ENCODE results near the gene HDAC9. TPM values are rescaled to one million over a fixed set of nuclear protein-coding genes. Genes with fewer than 3 reads are reported as not detected.

HDAC9 gene
- total RNA-seq, 1 experiment from 2014 or later = 4.3 TPM

DNA sequence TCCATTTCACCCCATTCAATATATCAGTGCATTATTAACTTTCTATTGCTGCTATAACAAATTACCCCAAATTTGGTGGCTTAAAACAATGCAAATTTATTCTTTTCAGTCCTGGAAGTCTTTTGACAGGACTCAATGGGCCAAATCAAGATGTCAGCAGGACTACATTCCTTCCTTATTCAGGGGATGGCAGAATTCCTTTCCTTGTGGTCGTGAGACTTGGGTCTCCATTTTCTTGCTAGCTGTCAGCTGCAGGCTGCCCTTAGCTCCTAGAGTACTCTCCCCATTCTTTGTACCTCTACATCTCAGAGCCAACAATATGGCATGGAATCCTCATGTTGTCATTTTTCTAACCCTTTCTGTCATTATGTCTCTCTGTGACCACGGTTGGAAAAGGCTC lies 310.6 kb downstream of the HDAC9 start:
- ChIA-PET RAD21 (ENCODE audit: low non-redundant PET in 1 of 2, low total read pairs in 2 of 2, uncharacterized antibody in 2 of 2, unreplicated experiment in 2 of 2) (no interaction called here), CTCF (no interaction called here), POLR2A (no interaction called here)
- DNase-seq (ENCODE audit: low read depth, low spot score) (no peak), ATAC-seq (no peak)
- no peaks in the 10 kb centered on the region for H3K9me3 ChIP-seq (ENCODE audit: control insufficient read depth in 1 of 2, insufficient read depth in 1 of 2, low read depth in 1 of 2, low read length in 2 of 2)
- no peaks in the 10 kb centered on the region for H3K9me2 ChIP-seq (ENCODE audit: insufficient read depth)
- H2AFZ ChIP-seq (ENCODE audit: low read depth, low read length, poor library complexity, severe bottlenecking) = no peak overlapping the region
- H3K36me3 ChIP-seq (ENCODE audit: control insufficient read depth in 1 of 2, insufficient read depth in 2 of 2, low read length in 2 of 2) = no peaks in the 10 kb centered on the region
- no peak overlapping the region for H3K4me3 ChIP-seq (replicated peaks in 1 of 2; ENCODE audit: low read depth in 1 of 2, low read length in 2 of 2)
- H3K27ac ChIP-seq (ENCODE audit: low read depth, low read length) = no peak overlapping the region
- H4K20me1 ChIP-seq (ENCODE audit: insufficient read depth) = no peaks in the 10 kb centered on the region
- no TSS peak for BruUV-seq (replicated peaks)
- no peaks in the 10 kb centered on the region for H3K27me3 ChIP-seq (ENCODE audit: insufficient read depth, low read length)
- intact Hi-C loops (cut with micrococcal nuclease) = no loop called here
- TF ChIP-seq, protein P1, sequence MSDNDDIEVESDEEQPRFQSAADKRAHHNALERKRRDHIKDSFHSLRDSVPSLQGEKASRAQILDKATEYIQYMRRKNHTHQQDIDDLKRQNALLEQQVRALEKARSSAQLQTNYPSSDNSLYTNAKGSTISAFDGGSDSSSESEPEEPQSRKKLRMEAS (IDR thresholded peaks at IDR 0.05) = no peak
- no peak for TF ChIP-seq SRF (IDR thresholded peaks at IDR 0.05; ENCODE audit: low read depth)
- TF ChIP-seq ELF1 (IDR thresholded peaks at IDR 0.05; ENCODE audit: borderline replicate concordance, low read depth) = no peak
- no peak for TF ChIP-seq POLR2AphosphoS5 (IDR thresholded peaks at IDR 0.05; ENCODE audit: low read depth, low read length)
- TF ChIP-seq EZH2 (IDR thresholded peaks at IDR 0.05) = no peak
- TF ChIP-seq, protein P2, sequence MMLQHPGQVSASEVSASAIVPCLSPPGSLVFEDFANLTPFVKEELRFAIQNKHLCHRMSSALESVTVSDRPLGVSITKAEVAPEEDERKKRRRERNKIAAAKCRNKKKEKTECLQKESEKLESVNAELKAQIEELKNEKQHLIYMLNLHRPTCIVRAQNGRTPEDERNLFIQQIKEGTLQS (IDR thresholded peaks at IDR 0.05) = no peak
- H3K4me1 ChIP-seq (ENCODE audit: control insufficient read depth in 1 of 2, insufficient read depth in 2 of 2, low read length in 2 of 2) = no peaks in the 10 kb centered on the region
- no peak overlapping the region for H3K9ac ChIP-seq (ENCODE audit: low read length)
- H3K4me2 ChIP-seq (ENCODE audit: low read length) = no peak overlapping the region
- H3K79me2 ChIP-seq (ENCODE audit: insufficient read depth, low read length) = no peaks in the 10 kb centered on the region

DNA sequence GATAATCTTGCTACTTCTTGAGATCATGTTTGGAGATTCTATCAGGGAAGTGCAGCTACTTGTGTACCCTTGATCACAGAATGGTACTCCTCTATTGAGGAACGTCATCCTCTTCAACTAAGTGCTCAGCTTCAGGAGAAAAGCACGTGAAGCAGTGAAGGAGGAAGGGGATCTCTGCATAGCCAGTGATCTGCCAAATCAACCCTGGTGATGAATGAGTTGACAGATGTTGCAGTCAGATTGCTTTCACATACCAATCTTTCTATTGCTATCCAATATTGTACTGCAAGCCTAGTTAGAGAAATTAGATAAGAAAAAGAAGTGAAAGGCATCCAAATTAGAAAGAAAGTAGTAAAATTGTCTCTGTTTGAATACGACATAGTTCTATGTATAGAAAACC lies 312.5 kb downstream of the HDAC9 start:
- no peak overlapping the region for H3K4me3 ChIP-seq (replicated peaks in 1 of 2; ENCODE audit: low read depth in 1 of 2, low read length in 2 of 2)
- no peaks in the 10 kb centered on the region for H3K79me2 ChIP-seq (ENCODE audit: insufficient read depth, low read length)
- ChIA-PET POLR2A (no interaction called here), CTCF (no interaction called here), RAD21 (ENCODE audit: low non-redundant PET in 1 of 2, low total read pairs in 2 of 2, uncharacterized antibody in 2 of 2, unreplicated experiment in 2 of 2) (no interaction called here)
- intact Hi-C loops (cut with micrococcal nuclease) = no loop called here
- BruUV-seq (replicated peaks) = no TSS peak
- no peak overlapping the region for H3K27ac ChIP-seq (ENCODE audit: low read depth, low read length)
- no peaks in the 10 kb centered on the region for H3K36me3 ChIP-seq (ENCODE audit: control insufficient read depth in 1 of 2, insufficient read depth in 2 of 2, low read length in 2 of 2)
- ATAC-seq (no peak), DNase-seq (ENCODE audit: low read depth, low spot score) (no peak)
- no peak overlapping the region for H3K4me2 ChIP-seq (ENCODE audit: low read length)
- H4K20me1 ChIP-seq (ENCODE audit: insufficient read depth) = no peaks in the 10 kb centered on the region
- no peak overlapping the region for H3K9ac ChIP-seq (ENCODE audit: low read length)
- TF ChIP-seq YY1 (IDR thresholded peaks at IDR 0.05; ENCODE audit: extremely low read depth, insufficient replicate concordance, low read depth, low read length) (no peak), POLR2A (IDR thresholded peaks at IDR 0.05; ENCODE audit: borderline replicate concordance, extremely low read depth, insufficient read depth, insufficient read length) (no peak), RAD21 (IDR thresholded peaks at IDR 0.05; ENCODE audit: low read depth) (no peak), CBX3 (IDR thresholded peaks at IDR 0.05; ENCODE audit: low read depth) (no peak)
- TF ChIP-seq, protein P3, sequence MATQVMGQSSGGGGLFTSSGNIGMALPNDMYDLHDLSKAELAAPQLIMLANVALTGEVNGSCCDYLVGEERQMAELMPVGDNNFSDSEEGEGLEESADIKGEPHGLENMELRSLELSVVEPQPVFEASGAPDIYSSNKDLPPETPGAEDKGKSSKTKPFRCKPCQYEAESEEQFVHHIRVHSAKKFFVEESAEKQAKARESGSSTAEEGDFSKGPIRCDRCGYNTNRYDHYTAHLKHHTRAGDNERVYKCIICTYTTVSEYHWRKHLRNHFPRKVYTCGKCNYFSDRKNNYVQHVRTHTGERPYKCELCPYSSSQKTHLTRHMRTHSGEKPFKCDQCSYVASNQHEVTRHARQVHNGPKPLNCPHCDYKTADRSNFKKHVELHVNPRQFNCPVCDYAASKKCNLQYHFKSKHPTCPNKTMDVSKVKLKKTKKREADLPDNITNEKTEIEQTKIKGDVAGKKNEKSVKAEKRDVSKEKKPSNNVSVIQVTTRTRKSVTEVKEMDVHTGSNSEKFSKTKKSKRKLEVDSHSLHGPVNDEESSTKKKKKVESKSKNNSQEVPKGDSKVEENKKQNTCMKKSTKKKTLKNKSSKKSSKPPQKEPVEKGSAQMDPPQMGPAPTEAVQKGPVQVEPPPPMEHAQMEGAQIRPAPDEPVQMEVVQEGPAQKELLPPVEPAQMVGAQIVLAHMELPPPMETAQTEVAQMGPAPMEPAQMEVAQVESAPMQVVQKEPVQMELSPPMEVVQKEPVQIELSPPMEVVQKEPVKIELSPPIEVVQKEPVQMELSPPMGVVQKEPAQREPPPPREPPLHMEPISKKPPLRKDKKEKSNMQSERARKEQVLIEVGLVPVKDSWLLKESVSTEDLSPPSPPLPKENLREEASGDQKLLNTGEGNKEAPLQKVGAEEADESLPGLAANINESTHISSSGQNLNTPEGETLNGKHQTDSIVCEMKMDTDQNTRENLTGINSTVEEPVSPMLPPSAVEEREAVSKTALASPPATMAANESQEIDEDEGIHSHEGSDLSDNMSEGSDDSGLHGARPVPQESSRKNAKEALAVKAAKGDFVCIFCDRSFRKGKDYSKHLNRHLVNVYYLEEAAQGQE (IDR thresholded peaks at IDR 0.05; ENCODE audit: low read depth) = no peak
- TF ChIP-seq, protein P1 (IDR thresholded peaks at IDR 0.05) = no peak
- no peaks in the 10 kb centered on the region for H3K9me3 ChIP-seq (ENCODE audit: control insufficient read depth in 1 of 2, insufficient read depth in 1 of 2, low read depth in 1 of 2, low read length in 2 of 2)
- H3K9me2 ChIP-seq (ENCODE audit: insufficient read depth) = no peaks in the 10 kb centered on the region
- no peaks in the 10 kb centered on the region for H3K4me1 ChIP-seq (ENCODE audit: control insufficient read depth in 1 of 2, insufficient read depth in 2 of 2, low read length in 2 of 2)
- no peaks in the 10 kb centered on the region for H3K27me3 ChIP-seq (ENCODE audit: insufficient read depth, low read length)
- H2AFZ ChIP-seq (ENCODE audit: low read depth, low read length, poor library complexity, severe bottlenecking) = no peak overlapping the region
